Measurements from ENCODE around the gene CPT1B.
"Not testable (repeated sequence)": the region's sequence is repeated elsewhere in the genome, so short reads cannot be mapped to it uniquely, and the experiment has no call there.

The CPT1B gene

DNA sequence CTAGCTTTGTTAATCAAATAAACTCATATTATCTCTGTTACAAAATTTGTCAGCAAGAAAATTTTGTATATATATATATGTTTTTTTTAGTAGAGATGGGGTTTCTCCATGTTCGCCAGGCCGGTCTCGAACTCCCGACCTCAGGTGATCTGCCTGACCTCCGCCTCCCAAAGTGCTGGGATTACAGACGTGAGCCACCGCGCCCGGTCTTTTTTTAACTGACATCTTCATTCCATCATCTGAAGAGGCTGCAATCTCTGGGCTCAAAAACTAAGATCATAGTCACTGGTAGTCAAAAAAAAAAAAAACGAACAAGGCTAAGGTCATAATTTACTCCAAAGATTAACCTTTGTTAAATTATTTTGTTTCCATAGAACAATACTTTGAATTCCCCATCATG lies 37.8 kb downstream of the CPT1B start:
- intact Hi-C loops (cut with DNase I; ENCODE audit: low total_unique reads), result no loop called here
- H3K9me3 ChIP-seq, result no peaks in the 10 kb centered on the region
- H3K36me3 ChIP-seq, result no peaks in the 10 kb centered on the region
- peaks cover 0 to 48% of the 10 kb centered on the region in 2 donors for H3K27me3 ChIP-seq
- no peak for DNase-seq
- TF ChIP-seq, protein P1, sequence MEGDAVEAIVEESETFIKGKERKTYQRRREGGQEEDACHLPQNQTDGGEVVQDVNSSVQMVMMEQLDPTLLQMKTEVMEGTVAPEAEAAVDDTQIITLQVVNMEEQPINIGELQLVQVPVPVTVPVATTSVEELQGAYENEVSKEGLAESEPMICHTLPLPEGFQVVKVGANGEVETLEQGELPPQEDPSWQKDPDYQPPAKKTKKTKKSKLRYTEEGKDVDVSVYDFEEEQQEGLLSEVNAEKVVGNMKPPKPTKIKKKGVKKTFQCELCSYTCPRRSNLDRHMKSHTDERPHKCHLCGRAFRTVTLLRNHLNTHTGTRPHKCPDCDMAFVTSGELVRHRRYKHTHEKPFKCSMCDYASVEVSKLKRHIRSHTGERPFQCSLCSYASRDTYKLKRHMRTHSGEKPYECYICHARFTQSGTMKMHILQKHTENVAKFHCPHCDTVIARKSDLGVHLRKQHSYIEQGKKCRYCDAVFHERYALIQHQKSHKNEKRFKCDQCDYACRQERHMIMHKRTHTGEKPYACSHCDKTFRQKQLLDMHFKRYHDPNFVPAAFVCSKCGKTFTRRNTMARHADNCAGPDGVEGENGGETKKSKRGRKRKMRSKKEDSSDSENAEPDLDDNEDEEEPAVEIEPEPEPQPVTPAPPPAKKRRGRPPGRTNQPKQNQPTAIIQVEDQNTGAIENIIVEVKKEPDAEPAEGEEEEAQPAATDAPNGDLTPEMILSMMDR (IDR thresholded peaks at IDR 0.05), result no peak
- H3K4me1 ChIP-seq, result peaks cover 0 to 17% (median 10%) of the 10 kb centered on the region in 4 donors
- H3K27ac ChIP-seq, result no peak overlapping the region
- no peak overlapping the region for H3K4me3 ChIP-seq

DNA sequence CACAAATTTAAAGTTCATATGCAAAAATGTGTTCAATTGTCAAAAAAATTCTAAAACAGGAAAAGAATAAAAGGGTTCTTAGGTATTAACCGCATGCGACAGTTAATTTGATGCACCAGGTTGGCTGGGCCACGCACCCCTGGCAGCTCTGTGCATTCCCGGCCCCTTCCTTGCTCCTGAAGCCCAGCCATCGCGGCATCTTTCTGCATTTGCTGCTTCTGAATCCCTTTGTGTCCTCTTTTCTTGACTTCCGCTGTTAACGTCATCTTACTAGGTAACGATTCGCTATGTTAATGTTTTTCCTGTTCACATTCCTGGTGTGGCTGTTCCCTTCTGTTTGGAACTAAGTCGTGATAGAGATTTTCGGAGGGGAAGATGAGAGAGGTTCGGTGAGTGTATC lies 40.5 kb downstream of the CPT1B start:
- no peak overlapping the region for H3K4me3 ChIP-seq
- intact Hi-C loops (cut with DNase I; ENCODE audit: low total_unique reads), result no loop called here
- H3K27me3 ChIP-seq, result peaks cover 0 to 52% of the 10 kb centered on the region in 2 donors

DNA sequence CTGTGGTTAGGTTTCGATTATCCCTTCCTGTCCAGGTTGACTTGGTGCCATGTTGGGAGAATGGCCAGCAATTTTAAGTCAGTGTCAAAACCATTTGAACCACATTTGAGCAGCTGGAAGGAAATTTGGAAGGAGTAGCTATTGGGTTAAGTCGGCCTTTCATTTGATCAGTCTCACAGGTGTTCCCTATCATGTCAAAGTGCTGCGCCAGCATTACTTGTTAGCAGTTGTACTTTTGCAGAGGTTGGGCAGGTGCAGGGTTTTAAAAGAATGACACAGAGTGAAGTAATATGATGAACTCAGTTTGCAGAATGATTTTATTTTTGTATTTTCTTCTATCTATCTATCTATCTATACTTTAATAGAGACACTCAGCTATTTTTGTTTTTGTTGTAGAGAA lies 42.0 kb downstream of the CPT1B start:
- Histone ChIP-seq H3K4me3 (no peak overlapping the region), H3K36me3 (no peaks in the 10 kb centered on the region), H3K9me3 (no peaks in the 10 kb centered on the region), H3K4me1 (peaks cover 0 to 19% (median 16%) of the 10 kb centered on the region in 4 donors), H3K27me3 (peaks cover 6 to 65% of the 10 kb centered on the region in 2 donors), H3K27ac (no peak overlapping the region)
- DNase-seq, result no peak
- intact Hi-C loops (cut with DNase I; ENCODE audit: low total_unique reads), result no loop called here
- TF ChIP-seq, protein P1 (IDR thresholded peaks at IDR 0.05), result no peak

More for the DNA sequence above, 40.5 kb downstream of the CPT1B start:
- H3K36me3 ChIP-seq, result no peaks in the 10 kb centered on the region
- H3K27ac ChIP-seq, result no peak overlapping the region
- H3K9me3 ChIP-seq, result no peaks in the 10 kb centered on the region
- DNase-seq, result no peak
- peaks cover 0 to 5% (median 2%) of the 10 kb centered on the region in 4 donors for H3K4me1 ChIP-seq
- TF ChIP-seq, protein P1 (IDR thresholded peaks at IDR 0.05), result no peak

DNA sequence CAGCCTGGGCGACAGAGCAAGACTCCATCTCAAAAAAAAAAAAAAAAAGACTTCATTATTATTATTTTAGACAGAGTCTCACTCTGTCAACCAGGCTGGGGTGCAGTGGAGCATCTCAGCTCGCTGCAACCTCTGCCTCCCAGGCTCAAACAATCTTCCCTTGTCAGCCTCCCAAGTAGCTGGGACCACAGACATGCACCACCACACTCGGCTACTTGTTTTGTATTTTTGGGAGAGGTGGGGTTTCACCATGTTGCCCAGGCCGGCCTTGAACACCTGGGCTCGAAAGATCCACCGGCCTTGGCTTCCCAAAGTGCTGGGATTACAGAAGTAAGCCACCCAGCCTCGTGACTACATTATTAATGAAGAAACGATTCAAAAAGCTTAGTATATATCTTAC lies 43.1 kb downstream of the CPT1B start:
- peaks cover 6 to 76% of the 10 kb centered on the region in 2 donors for H3K27me3 ChIP-seq
- no peak for DNase-seq
- TF ChIP-seq, protein P1 (IDR thresholded peaks at IDR 0.05), result no peak
- peaks cover 0 to 29% (median 27%) of the 10 kb centered on the region in 4 donors for H3K4me1 ChIP-seq
- H3K36me3 ChIP-seq, result no peaks in the 10 kb centered on the region
- H3K27ac ChIP-seq, result no peak overlapping the region
- H3K4me3 ChIP-seq, result no peak overlapping the region
- no peaks in the 10 kb centered on the region for H3K9me3 ChIP-seq
- intact Hi-C loops (cut with DNase I; ENCODE audit: low total_unique reads), result no loop called here

DNA sequence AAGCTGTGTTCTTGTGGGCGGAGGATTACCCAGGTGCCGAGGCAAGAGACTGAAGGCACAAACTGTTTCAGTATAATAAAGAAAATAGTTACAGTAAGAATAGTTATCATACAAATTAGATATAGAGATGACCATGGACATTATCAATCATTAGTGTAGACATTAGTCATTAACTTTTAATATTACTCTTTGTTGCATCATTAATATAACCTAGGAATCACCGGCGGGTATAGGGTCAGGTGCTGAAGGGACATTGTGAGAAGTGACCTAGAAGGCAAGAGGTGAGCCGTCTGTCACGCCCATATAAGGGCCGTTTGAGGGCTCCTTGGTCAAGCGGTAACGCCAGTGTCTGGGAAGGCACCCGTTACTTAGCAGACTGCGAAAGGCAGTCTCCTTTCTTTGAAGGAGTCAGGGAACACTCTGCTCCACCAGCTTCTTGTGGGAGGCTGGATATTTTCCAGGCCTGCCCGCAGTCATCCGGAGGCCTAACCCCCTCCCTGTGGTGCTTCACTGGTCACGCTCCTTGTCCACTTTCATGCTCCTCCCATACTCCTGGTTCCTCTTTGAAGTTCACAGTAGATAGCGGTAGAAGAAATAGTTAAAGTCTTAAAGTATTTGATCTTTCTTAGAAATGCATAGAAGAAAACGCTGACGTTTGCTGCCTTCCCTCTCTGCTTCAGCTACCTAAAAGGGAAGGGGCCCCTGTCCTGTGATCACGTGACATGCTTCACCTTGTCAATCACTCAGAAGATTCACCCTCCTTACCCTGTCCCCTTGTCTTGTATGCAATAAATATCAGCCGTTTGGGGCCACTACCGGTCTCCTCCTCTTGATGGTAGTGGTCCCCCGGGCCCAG lies 44.1 kb downstream of the CPT1B start:
- H3K9me3 ChIP-seq; H3K36me3 ChIP-seq; intact Hi-C loops (cut with DNase I; ENCODE audit: low total_unique reads); DNase-seq; H3K4me3 ChIP-seq; H3K27ac ChIP-seq: not testable (repeated sequence)
- Histone ChIP-seq H3K4me1 (peaks cover 0 to 37% (median 31%) of the 10 kb centered on the region in 4 donors), H3K27me3 (peaks cover 6 to 85% of the 10 kb centered on the region in 2 donors)
